SIG-M5 (cell line): Measurements from ENCODE around the gene NIFK.
"Not testable (repeated sequence)": the region's sequence is repeated elsewhere in the genome, so short reads cannot be mapped to it uniquely, and the experiment has no call there.

Experiments
- DNase-seq: peaks from one replicate; lab custom pipeline; 2025; lab: John Stamatoyannopoulos, UW

Gene NIFK

DNA sequence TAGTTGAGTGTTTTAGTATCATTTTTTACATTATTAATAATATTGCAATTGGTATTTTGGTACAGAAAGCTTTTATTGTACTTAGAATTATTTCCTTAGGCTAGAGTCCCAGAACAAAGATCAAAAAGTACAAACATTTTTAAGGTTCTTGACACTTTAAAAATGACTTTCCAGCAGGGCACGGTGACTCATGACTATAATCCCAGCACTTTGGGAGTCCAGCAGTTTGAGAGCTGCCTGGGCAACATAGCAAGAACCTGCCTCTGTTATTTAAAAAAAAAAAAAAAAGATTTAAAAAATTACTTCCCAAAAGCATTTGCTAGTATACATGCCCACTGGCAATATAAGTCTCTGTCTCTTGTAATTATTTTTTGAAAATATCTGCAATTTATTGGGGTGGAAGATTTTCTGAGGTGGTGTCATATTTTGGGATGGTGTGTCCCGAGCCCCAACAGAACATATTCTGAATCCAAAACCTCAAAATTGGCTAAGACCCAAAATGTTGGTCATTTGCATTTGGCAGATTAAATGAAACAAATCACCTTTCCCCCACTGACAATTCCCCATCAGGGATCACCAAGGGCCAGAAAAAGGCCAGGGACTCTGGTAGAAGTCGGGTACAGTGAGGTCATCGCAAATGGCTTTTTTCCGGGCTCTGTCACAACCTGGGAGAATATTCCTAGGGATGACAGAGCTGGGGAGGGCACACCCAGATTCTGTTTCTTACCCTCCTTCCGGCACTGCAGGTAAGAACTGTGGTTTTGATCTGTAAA is 42.1 kb downstream of the NIFK start:
- no peak for DNase-seq

- not testable (repeated sequence) for DNase-seq
Observed at GRCh38 chr2:121690572-121690971, 46.1 kb downstream of the NIFK start.

DNA sequence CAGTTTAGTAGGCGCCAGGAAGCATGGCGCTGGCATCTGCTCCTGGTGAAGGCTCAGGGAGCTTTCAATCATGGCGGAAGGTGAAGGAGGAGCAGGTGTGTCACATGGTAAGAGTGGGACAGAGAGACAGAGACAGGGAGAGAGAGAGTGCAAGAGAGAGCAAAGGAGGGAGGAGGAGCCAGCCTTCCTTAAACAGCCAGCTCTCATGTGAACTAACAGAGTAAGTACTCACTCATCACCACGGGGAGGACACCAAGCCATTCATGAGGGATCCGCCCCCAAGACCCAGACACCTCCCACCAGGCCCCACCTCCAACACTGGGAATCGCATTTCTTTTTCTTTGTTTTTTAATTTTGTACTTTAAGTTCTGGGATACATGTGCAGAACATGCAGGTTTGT is 46.6 kb downstream of the NIFK start:
- no peak for DNase-seq

GRCh38 chr2:121689356-121689755 is 47.3 kb downstream of the NIFK start:
- no peak for DNase-seq

- no peak for DNase-seq
Observed at GRCh38 chr2:121688820-121689219, 47.9 kb downstream of the NIFK start.

DNA sequence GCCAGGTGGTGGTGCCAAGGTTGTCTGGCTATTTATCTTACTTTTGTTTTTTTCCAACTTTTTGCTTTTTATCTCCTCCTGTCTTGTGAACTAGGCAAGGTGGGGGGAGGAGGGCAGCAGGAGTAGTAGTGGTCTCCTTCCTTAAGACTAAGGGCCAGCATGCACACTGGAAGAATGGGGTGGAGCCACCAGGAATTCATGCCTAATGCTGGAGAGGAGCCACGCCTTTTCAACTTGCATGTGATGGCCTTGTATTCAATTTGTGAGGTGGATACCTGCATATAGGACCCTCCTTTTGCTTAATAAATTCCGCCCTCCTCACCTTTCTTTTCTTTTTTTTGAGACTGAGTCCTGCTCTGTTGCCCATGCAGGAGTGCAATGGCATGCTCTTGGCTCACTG is 49.8 kb downstream of the NIFK start:
- no peak for DNase-seq

DNA sequence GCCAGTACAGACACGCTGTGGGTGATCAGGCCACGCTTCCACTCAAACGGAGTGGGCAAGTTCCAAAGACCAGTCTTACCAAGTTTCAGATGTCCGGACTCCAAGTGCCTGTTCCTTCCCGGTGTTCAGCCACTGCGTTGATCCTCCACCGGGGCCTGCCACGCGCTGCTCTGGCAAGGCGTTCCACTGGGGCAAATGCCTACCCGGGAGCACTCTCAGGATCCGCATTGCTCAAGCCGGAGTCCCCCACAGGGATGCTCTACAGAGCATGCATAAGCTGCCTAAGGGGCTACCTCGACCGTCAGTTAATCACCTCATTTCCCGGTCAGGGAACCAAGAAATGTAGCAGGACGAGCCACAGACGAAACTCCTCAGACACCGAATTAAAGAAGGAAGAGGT is 50.5 kb downstream of the NIFK start:
- DNase-seq, result no peak

GRCh38 chr2:121682396-121683298 is 54.0 kb downstream of the NIFK start:
- no peak for DNase-seq

- no peak for DNase-seq
Observed at GRCh38 chr2:121677855-121678254, 58.8 kb downstream of the NIFK start.
